HG03039 (cell line): ENCODE results near the gene SPATA9.
A peak's percentile ranks its signal among the peaks of the same experiment; 100 is the strongest.
"Not testable (repeated sequence)": the region's sequence is repeated elsewhere in the genome, so short reads cannot be mapped to it uniquely, and the experiment has no call there.

ENCODE experiments used
- ATAC-seq: cut with Tn5 transposase; IDR thresholded peaks from one replicate; pipeline ENCODE4 v1.9.1; 2021; ENCODE audit warnings: mild to moderate bottlenecking, moderate library complexity; ENCODE audit not compliant: unreplicated experiment

The SPATA9 gene

GRCh38 chr5:95646569-95647431, 36.0 kb downstream of the SPATA9 start, which contains the start of gene RFESD:
Gene RFESD, plus strand, starts transcription at chr5:95646777. Its CDS starts 5,495 bp downstream, at chr5:95652272.
- ATAC-seq: peak; percentile 98

DNA sequence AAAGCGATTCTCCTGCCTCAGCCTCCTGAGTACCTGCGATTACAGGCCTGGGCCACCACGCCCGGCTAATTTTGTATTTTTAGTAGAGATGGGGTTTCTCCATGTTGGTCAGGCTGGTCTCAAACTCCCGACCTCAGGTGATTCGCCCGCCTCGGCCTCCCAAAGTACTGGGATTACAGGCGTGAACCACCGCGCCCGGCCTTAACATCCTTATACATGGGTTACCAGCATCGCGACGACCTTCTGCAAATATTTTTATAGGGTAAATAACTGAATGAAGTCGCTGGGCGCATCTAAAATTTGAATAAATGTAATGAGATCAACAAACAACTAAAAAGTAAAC, 36.6 kb downstream of the SPATA9 start:
- ATAC-seq: not testable (repeated sequence)

GRCh38 chr5:95644351-95645042, 38.3 kb downstream of the SPATA9 start:
- ATAC-seq: peak; percentile 28

DNA sequence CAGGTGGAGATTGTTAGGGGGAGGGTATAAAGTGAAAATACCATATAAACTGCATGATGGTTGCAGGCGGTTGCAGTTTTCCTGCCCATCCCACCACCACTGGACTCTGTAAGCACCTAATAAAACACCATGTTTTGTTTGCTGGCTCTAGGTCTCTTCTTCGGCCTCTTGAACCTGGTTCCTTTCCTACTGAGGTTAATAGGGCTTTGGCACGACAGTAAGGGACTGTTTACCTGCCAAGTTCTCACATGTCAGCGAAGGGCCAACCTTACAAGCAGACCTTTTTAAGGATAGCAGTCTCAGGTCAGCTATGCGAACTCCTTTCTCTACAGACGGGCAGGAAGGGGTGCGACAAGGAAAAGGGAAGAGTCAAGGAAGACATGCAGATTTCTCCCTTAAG, 39.6 kb downstream of the SPATA9 start:
- ATAC-seq: no peak

- no peak for ATAC-seq
Measured at GRCh38 chr5:95641741-95642220, 41.0 kb downstream of the SPATA9 start.

DNA sequence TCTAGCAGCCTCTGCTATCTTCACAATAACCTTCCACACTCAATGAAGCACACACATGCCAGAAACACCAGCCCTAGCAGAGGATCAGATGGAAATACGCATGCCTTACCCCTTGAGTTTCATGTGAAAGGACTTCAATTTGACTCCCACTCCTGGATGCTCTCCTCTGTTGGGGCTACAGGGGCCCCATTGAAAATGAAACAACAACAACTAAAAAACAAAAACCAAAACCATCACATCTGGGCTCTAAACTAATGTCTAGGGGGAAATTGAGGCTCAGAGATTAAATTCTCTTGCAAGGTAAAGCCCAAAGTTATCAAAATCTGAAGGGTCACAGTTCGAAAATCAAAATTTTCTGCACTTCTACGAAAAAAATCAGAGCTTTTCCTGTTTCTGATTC, 44.2 kb downstream of the SPATA9 start:
- ATAC-seq: no peak

DNA sequence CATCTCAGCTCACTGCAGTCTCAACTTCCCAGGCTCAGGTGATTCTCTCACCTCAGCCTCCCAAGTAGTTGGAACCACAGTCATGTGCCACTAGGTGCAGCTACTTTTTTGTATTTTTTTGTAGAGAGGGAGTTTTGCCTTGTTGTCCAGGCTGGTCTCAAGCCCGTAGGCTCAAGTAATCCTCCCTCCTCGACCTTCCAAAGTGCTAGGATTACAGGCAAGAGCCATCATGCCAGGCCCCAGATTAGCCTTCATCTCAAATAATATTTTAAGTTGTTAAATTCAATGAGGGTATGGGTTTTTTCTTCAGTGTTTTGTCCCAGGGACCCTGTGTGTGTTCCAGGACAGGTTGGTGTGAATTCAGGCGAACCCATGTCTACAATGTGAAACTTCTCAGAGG, 48.7 kb downstream of the SPATA9 start:
- no peak for ATAC-seq

GRCh38 chr5:95633671-95634070, 49.1 kb downstream of the SPATA9 start:
- ATAC-seq: no peak

DNA sequence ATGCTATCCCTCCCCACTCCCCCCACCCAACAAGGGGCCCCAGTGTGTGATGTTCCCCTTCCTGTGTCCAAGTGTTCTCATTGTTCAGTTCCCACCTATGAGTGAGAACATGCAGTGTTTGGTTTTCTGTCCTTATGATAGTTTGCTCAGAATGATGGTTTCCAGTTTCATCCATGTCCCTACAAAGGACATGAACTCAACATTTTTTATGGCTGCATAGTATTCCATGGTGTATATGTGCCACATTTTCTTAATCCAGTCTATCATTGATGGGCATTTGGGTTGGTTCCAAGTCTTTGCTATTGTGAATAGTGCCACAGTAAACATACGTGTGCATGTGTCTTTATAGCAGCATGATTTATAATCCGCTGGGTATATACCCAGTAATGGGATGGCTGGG, 49.8 kb downstream of the SPATA9 start:
- ATAC-seq: not testable (repeated sequence)

DNA sequence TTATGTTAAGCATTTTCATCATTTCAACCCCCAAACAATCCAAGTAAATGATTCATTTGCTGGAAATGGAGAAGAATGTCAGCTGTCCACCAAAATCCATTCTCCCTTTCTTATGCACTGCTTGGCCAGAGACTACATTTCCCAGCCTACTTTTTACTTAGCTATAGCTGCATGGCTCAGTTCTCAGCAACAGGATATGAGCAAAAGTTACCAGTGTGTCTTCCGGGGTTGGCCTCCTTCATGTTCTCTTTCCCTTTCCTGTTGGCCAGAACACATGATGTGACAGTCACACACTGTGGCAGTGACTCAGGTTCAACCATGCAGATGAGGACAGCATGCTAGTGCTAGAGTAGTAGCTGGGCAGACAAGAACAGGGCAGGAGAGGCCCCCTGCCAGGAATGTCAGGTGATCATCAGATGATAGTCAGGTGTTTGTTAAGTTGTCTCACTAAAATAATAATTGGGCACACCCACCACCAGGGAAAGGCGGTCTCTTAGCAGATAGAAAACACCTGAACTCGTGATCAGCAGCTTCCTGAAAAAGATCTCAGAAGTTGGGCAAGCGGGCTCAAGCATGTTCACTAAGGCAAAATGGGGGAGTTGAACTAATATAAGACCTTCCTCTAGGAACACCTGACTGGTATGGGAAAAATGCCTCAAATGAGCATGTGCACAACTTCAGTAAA, 50.7 kb downstream of the SPATA9 start:
- ATAC-seq: peak; percentile 51

DNA sequence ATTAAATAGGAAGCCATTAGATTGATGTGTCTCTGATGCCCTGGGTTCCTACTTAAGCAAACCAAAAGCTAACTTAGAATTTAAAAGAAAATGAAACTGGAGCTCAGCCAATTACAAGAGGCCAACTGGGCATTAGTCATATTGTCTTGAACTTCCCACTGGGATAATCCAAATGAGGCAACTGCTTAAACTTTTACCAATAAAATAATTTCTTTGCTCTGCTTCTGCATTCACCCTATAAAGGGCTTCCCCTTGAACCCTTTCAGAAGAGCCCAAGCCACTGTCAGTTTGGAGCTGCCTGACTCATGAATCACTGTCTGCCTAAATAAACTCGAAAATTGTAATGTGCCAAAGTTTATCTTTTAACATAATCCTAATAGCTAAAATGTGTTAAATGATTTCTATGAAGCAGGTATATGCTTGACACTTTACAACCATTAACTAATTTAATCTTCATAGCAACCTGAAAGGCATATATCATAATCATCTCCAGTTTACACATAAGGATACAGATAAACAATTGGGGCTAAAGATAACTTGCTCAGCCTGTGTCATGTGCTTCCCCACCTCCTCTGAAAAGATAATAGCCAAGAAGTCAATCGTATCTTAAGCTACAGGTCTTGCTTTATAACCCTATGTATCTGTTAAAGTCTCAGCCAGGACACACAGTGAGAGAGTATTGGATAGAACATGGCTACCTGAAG, 51.4 kb downstream of the SPATA9 start:
- no peak for ATAC-seq

GRCh38 chr5:95630394-95630917, 52.3 kb downstream of the SPATA9 start:
- no peak for ATAC-seq

DNA sequence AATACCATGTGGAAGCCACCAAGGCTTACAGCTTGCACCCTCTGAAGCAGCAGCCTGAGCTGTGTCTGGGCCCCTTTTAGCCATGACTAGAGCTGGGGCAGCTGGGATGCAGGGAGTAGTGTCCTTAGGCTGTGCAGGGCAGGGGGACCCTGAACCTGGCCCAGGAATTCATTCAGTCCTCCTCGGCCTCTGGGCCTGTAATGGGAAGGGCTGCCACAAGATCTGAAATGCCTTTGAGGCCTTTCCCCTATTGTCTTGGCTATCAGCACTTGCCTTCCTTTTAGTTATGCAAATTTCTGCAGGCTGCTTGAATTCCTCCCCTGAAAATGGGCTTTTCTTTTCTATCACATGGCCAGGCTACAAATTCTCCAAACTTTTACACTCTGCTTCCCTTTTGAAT, 53.9 kb downstream of the SPATA9 start:
- ATAC-seq: no peak

DNA sequence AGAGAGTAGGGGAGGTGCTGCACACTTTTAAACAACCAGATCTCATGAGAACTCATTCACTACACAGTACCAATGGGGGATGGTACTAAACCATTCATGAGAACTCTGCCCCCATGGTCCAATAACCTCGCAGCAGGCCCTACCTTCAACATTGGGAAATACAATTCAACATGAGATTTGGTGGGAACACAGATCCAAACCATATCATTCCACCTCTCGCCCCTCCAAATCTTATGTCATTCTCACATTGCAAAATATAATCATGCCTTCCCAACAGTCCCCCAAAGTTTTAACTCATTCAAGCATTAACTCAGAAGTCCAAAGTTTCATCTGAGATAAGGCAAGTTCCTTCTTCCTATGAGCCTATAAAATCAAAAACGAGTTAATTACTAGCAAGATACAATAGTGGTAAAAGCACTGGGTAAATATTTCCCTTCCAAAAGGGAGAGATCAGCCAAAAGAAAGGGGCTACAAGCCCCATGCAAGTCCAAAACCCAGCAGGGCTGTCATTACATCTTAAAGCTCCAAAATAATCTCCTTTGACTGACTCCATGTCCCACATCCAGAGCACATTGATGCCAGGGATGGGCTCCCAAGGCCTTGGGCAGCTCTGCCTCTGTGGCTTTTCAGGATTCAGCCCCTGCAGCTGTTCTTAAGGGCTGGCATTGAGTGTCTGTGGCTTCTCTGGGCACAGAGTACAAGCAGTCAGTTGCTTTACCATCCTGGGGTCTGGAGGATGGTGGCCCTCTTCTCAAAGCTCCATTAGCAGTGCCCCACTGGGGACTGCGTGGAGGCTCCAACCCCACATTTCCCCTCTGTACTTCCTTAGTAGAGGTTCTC, 54.6 kb downstream of the SPATA9 start:
- ATAC-seq: no peak

DNA sequence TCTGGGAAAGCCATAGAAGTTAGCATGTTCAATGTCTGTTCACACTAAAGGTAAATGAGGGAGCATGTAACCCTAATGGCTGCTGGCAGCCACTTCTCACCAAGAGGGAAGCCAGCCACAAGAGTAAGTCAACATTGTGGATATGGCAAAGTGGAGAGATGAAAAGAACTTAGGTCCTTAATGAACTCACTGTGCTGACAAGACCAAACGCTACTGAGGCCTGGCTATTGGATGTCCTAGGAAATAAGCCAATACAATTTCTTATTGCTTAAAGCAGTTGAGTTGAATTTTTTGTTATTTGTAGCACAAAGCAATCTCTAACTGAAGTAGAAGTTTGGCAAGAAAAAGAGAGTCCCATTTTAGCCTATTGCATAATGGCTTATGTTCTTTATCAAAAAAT, 56.1 kb downstream of the SPATA9 start:
- ATAC-seq: no peak

- ATAC-seq: no peak
Measured at GRCh38 chr5:95624368-95624767, 58.4 kb downstream of the SPATA9 start.

- no peak for ATAC-seq
Measured at GRCh38 chr5:95623706-95624105, 59.1 kb downstream of the SPATA9 start.

- no peak for ATAC-seq
Measured at GRCh38 chr5:95621839-95622629, 60.8 kb downstream of the SPATA9 start.
